Epithelial cell of proximal tubule (primary cell): ENCODE data around the gene ZNF511. TPM values are rescaled to one million over a fixed set of nuclear protein-coding genes. Genes with fewer than 3 reads are reported as not detected.

Experiments
- DNase-seq: peaks from one replicate; pipeline ENCODE4 v3.0.0-alpha.2; 2011; ENCODE audit warnings: low read depth
- H3K4me3 ChIP-seq: 2 replicates; pipeline ENCODE4 v1.5.1; 2011; ENCODE audit warnings: low read depth, mild to moderate bottlenecking, low read length
- total RNA-seq: library from RNA; depleted of rRNA; stranded (reverse); fragments of >200 nt; gene quantifications from 2 replicates; pipeline ENCODE4 v1.2.3, GENCODE V29; 2015
- TF ChIP-seq, protein P1 (sequence below): conservative IDR thresholded peaks from 2 replicates; pipeline ENCODE4 v1.5.1; 2012; ENCODE audit warnings: low read depth, mild to moderate bottlenecking, low read length

ZNF511 gene, protein sequence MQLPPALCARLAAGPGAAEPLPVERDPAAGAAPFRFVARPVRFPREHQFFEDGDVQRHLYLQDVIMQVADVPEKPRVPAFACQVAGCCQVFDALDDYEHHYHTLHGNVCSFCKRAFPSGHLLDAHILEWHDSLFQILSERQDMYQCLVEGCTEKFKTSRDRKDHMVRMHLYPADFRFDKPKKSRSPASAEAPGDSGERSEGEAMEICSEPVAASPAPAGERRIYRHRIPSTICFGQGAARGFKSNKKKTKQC
- total RNA-seq, result 28.8 and 59.6 TPM in 2 replicates

DNA sequence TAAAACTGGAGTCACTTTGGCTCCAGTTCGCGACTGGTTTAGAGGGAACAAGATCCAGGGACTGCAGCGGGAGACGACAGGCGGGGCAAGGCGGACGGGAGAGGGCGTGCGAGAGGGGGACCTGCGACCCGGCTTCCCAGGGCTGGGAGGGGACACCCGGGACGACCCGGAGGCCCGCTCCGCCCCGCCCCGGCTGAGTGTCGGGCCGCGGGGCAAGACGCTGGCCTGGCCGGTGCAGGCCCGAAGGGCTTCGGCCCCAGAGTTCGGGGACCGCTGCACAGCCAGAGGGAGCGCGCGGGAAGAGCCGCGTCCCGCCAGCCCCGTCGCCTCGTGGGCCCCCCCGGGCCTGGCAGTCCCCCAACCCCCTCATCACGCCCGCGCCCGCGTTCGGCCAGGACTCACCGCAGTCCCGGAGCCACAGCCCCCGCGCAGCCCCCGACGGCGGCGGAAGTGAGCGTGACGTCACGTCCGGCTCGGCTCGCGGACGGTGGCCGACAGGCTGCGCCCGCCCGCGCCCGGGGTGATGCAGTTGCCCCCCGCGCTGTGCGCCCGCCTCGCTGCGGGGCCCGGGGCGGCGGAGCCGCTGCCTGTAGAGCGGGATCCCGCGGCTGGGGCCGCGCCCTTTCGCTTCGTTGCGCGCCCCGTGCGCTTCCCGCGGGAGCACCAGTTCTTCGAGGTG, at the start of gene ZNF511, which contains the start of gene TUBGCP2:
Gene ZNF511 (plus strand): TSS at position 494 of the 679 bp plus-strand sequence. CDS start 30 bp downstream, at position 524.
Gene TUBGCP2 (minus strand): TSS at position 452 of the 679 bp plus-strand sequence. CDS start 5,931 bp downstream, outside the sequence.
- H3K4me3 ChIP-seq, result peak within 1 kb of the TSS; percentile 78
- TF ChIP-seq, protein P1, sequence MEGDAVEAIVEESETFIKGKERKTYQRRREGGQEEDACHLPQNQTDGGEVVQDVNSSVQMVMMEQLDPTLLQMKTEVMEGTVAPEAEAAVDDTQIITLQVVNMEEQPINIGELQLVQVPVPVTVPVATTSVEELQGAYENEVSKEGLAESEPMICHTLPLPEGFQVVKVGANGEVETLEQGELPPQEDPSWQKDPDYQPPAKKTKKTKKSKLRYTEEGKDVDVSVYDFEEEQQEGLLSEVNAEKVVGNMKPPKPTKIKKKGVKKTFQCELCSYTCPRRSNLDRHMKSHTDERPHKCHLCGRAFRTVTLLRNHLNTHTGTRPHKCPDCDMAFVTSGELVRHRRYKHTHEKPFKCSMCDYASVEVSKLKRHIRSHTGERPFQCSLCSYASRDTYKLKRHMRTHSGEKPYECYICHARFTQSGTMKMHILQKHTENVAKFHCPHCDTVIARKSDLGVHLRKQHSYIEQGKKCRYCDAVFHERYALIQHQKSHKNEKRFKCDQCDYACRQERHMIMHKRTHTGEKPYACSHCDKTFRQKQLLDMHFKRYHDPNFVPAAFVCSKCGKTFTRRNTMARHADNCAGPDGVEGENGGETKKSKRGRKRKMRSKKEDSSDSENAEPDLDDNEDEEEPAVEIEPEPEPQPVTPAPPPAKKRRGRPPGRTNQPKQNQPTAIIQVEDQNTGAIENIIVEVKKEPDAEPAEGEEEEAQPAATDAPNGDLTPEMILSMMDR, result no peak
- no peak for DNase-seq

DNA sequence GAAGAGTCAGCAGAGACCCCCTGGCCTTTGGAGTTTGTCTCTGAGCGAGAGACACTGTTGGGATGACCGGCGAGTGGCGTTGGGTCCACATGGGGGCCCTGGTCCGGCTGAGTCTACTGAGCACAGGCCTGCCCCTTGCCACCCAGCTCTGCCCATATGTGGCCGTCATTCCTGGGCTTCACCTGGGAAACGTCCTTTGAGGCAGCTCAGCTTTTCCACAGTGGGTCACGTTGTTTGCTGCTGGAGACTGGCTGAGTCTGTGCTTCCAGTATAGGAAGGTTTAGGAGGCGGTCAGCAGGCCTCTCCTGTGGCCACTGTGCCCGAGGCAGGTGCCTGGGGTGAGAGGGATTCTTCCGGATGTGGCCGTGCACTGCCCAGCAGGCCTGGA, 49.1 kb upstream of the ZNF511 start:
- TF ChIP-seq, protein P1, result no peak
- H3K4me3 ChIP-seq, result no peak overlapping the region
- DNase-seq, result no peak

DNA sequence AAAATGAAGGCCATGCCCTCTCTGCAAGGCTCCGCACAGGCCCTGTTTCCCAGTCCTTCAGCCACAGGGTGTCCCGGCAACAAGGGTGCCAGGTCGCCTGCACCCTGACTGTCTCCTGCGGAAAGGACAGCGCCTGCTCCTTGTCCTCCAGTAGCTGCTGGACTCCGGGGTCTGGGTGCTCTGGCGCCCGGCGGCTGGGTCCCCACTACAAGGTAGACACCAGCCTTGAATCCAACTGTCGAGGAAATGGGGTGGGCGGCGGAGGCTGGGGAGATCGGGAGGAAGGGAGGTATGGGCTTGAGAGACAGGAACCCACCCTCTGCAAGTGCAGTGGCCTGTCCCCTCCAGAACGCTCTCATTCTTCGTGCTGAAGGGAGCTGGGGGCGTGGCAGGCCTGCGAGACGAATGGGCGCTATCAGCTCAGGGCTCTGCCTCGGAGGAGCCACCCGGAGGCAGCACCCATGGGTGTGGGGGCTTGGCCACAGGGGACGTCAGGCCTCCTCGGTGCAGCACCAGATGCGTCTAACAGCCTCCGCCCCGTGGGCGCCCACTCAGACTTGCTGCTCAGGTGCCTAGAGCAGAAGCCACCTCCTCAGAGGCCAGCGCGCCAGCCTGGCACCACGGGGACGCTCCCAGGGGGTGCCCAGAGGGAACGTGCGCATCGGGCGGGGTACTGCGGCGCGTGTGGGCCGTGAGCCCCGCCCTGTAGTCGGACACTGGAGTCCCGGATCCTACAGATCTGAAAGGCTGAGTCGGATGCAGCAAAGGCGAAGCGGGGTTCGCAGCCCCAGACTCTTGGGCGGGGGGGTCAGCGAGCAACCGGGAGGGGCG, 47.6 kb upstream of the ZNF511 start:
- peak overlapping the region; percentile 68 for H3K4me3 ChIP-seq
- no peak for DNase-seq
- TF ChIP-seq, protein P1, result no peak

DNA sequence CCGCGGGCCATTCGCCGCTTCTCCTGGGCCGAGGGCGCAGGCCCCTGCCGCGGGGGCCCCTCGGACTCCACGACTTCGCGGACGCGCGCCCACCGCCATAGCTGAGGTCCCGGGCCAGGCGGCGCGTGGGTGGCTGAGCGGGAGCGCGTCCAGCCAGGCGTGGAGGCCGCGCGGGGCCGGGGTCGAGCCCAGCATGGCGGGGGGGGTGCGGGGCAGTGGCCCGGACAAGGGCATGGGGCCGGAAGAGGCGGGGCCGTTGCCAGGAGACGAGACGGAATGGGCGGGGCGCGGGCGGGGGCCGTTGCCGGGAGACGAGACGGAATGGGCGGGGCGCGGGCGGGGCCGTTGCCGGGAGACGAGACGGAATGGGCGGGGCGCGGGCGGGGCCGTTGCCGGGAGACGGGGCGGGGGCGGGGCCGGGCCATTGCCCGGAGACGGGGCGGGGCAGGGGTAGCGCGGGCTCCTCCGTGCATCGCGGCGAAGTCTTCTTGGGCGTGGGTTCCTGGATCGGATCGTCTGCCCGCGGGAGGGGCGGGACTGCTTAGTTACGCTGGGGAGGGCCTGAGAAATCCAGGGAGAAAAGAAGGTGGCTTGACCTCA, 46.9 kb upstream of the ZNF511 start:
- H3K4me3 ChIP-seq, result peak overlapping the region; percentile 68
- TF ChIP-seq, protein P1, result no peak
- DNase-seq, result no peak

DNA sequence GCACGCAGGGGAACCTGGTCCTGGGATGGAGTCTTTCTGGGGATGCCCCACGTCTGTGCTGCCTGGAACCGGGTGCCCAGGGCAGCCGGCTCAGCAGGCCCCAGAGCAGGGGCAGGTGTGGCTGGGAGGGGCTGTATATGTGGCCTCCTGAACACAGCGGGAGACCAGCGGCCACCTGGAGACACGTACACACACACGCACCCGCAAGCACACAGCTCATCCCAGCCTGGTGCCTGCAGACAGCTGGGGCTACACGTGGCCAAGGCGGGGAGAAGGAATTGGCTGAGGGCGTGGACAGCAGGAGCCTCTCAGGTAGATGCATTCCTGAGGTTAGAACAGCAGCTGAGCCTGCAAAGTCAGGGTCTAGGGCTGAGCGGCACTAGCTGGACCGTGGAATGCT, 46.0 kb upstream of the ZNF511 start:
- no peak for DNase-seq
- H3K4me3 ChIP-seq, result no peak overlapping the region
- TF ChIP-seq, protein P1, result no peak

DNA sequence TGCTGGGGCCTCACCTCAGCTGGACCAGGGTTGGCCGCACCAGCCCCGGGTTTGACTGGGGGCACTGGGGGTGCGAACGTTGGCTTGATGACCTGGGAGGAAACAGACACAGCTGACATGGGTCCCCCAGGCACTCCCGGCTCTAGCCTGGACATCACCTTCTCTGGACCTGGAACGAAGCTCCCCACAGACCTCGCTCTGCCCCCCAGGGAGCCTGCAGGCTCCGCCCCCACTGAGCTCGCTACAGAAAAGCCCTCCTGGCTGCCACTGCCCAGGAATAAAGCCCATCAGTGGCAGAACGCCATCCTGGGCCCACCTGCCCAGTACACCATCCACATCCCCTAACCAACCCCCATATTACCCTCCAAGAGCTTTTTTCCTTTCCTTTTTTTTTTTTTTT, 45.0 kb upstream of the ZNF511 start:
- no peak overlapping the region for H3K4me3 ChIP-seq
- TF ChIP-seq, protein P1, result no peak
- no peak for DNase-seq
